ENCODE data around the gene TMEFF1.
"Not testable (repeated sequence)": the region's sequence is repeated elsewhere in the genome, so short reads cannot be mapped to it uniquely, and the experiment has no call there.

DNA sequence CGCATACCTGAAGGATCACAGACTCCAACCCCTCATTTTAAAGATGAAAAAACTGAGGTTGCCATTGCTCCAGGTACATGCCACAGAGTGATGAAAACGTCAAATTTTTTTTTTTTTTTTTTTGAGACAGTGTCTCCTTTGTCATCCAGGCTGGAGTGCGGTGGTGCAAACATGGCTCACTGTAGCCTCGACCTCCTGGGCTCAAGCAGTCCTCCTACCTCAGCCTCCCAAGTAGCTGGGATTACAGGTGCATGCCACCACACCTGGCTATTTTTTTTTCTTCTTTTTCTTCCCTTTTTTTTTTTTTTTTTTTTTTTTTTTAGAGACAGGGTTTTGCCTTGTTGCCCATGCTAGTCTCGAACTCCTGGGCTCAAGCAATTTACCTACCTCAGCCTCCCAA, 32.5 kb upstream of the TMEFF1 start:
- not testable (repeated sequence) for TF ChIP-seq EZH2phosphoT487 (IDR thresholded peaks at IDR 0.05; ENCODE audit: borderline replicate concordance, low read length); CTCF (IDR thresholded peaks at IDR 0.05; ENCODE audit: low read depth, low read length, poor library complexity, severe bottlenecking)
